Smooth muscle cell (in vitro differentiated cells): Measurements from ENCODE around the gene GIMAP8. TPM values are rescaled to one million over a fixed set of nuclear protein-coding genes. Genes with fewer than 3 reads are reported as not detected.

ENCODE experiments used
- DNase-seq: peaks from one replicate; lab custom pipeline; 2025; ENCODE audit not compliant: unreplicated experiment; lab: John Stamatoyannopoulos, UW
- H2AFZ ChIP-seq: fragments of 200-600 bp; sonication (generic); 2 replicates; pipeline ENCODE4 v1.6.0; 2016; ENCODE audit warnings: antibody characterized with exemption, low read depth, mild to moderate bottlenecking
- H3F3A ChIP-seq: fragments of 200-600 bp; sonication (generic); 2 replicates; pipeline ENCODE4 v1.6.0; 2017; ENCODE audit warnings: antibody characterized with exemption, low read depth
- H3K27ac ChIP-seq: fragments of 200-600 bp; sonication (generic); 2 replicates; pipeline ENCODE4 v1.5.1; 2016; ENCODE audit warnings: low read depth, mild to moderate bottlenecking
- H3K27me3 ChIP-seq: fragments of 200-600 bp; sonication (generic); 2 replicates; pipeline ENCODE4 v1.6.1; 2016; ENCODE audit warnings: low read depth, mild to moderate bottlenecking
- H3K36me3 ChIP-seq: fragments of 200-600 bp; sonication (generic); 2 replicates; pipeline ENCODE4 v1.5.1; 2016; ENCODE audit warnings: low read depth
- H3K4me1 ChIP-seq: fragments of 200-600 bp; sonication (generic); 2 replicates; pipeline ENCODE4 v1.5.1; 2016; ENCODE audit warnings: low read depth
- H3K4me2 ChIP-seq: fragments of 200-600 bp; sonication (generic); 2 replicates; pipeline ENCODE4 v1.6.0; 2016; ENCODE audit warnings: mild to moderate bottlenecking
- H3K4me3 ChIP-seq: fragments of 200-600 bp; sonication (generic); 2 replicates; pipeline ENCODE4 v1.5.1; 2016; ENCODE audit warnings: mild to moderate bottlenecking
- H3K79me2 ChIP-seq: fragments of 200-600 bp; sonication (generic); 2 replicates; pipeline ENCODE4 v1.6.0; 2016; ENCODE audit warnings: low read depth, mild to moderate bottlenecking
- H3K9ac ChIP-seq: fragments of 200-600 bp; sonication (generic); 2 replicates; pipeline ENCODE4 v1.6.0; 2016; ENCODE audit warnings: low read depth
- H3K9me3 ChIP-seq: fragments of 200-600 bp; sonication (generic); replicated peaks from 2 replicates; pipeline ENCODE4 v1.5.1; 2016; ENCODE audit warnings: low read depth
- H4K20me1 ChIP-seq: fragments of 200-600 bp; sonication (generic); 2 replicates; pipeline ENCODE4 v1.6.0; 2016; ENCODE audit warnings: low read depth
- CTCF ChIP-seq: fragments of 200-600 bp; sonication (generic); IDR thresholded peaks from 2 replicates; pipeline ENCODE4 v1.5.1; 2017; ENCODE audit warnings: borderline replicate concordance, mild to moderate bottlenecking, antibody characterized with exemption; ENCODE audit not compliant: insufficient read depth, poor library complexity, severe bottlenecking
- WGBS: methylation state at CpG from one replicate; pipeline ENCODE4 v1.1.7; 2016; ENCODE audit warnings: low lambda C conversion rate; 5-methylcytosine and 5-hydroxymethylcytosine counted together
- polyA plus RNA-seq: library from polyadenylated mRNA; unstranded; fragments of >200 nt; fragmentation: Nextera tagmentation; extraction: Ambion mirVana; gene quantifications from 2 replicates; pipeline ENCODE4 v1.2.1, GENCODE V29; 2016
- total RNA-seq: library from RNA; depleted of rRNA; stranded (reverse); fragments of >200 nt; gene quantifications from 2 replicates; pipeline ENCODE4 v1.2.3, GENCODE V29; 2014

Gene GIMAP8
- total and polyA plus RNA-seq, 2 experiments from 2014 or later: not detected

GRCh38 chr7:150408393-150409299, 41.8 kb upstream of the GIMAP8 start:
- no peak for DNase-seq
- Histone ChIP-seq H3K79me2 (no peaks in the 10 kb centered on the region), H3K27me3 (no peaks in the 10 kb centered on the region)

GRCh38 chr7:150409300-150410030, 41.0 kb upstream of the GIMAP8 start:
- Histone ChIP-seq H3K9ac (no peak overlapping the region), H3K27me3 (no peaks in the 10 kb centered on the region), H3K9me3 (no peaks in the 10 kb centered on the region), H3K36me3 (no peaks in the 10 kb centered on the region), H3K27ac (no peak overlapping the region), H3F3A (peaks cover 3% of the 10 kb centered on the region), H3K4me1 (peaks cover 11% of the 10 kb centered on the region), H4K20me1 (no peaks in the 10 kb centered on the region), H3K4me3 (no peak overlapping the region), H3K4me2 (no peak overlapping the region), H3K79me2 (no peaks in the 10 kb centered on the region), H2AFZ (no peak overlapping the region)
- TF ChIP-seq CTCF: no peak
- WGBS: 96% methylated on average over 10 of the region's 10 CpGs
- no peak for DNase-seq

More at GRCh38 chr7:150408393-150409299, 41.8 kb upstream of the GIMAP8 start:
- H2AFZ ChIP-seq: no peak overlapping the region
- no peak overlapping the region for H3K9ac ChIP-seq
- peaks cover 19% of the 10 kb centered on the region for H3K4me1 ChIP-seq
- peaks cover 3% of the 10 kb centered on the region for H3F3A ChIP-seq
- no peaks in the 10 kb centered on the region for H3K9me3 ChIP-seq
- WGBS: 89% methylated on average over 20 of the region's 22 CpGs
- H3K27ac ChIP-seq: no peak overlapping the region
- no peak overlapping the region for H3K4me2 ChIP-seq
- no peaks in the 10 kb centered on the region for H4K20me1 ChIP-seq
- no peak overlapping the region for H3K4me3 ChIP-seq
- no peak for TF ChIP-seq CTCF
- no peaks in the 10 kb centered on the region for H3K36me3 ChIP-seq

DNA sequence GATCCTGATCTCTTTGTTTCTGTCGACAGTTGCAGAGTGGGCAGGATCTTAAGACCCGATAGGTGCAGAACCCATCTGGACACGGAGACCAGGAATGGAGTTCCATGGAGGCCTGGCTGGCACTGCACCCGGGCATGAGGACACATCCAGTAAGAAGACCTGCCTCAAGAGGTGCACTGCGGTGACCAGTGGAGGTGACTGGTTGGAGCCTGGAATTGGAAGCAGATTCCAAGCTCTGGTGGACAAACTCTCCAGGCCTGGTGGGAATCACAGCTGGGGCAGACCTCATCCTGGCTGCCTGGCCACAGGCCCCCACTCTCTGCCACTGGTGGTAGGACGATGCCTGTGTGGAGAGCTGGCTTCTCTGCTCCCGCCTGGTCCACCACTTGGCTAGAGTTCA, 40.3 kb upstream of the GIMAP8 start:
- H3K36me3 ChIP-seq: no peaks in the 10 kb centered on the region
- H3K4me2 ChIP-seq: no peak overlapping the region
- 92% methylated on average over 7 of the region's 7 CpGs for WGBS
- H3K9me3 ChIP-seq: no peaks in the 10 kb centered on the region
- no peak overlapping the region for H3K9ac ChIP-seq
- DNase-seq: no peak
- no peaks in the 10 kb centered on the region for H3K27me3 ChIP-seq
- peaks cover 3% of the 10 kb centered on the region for H3F3A ChIP-seq
- no peaks in the 10 kb centered on the region for H4K20me1 ChIP-seq
- H3K79me2 ChIP-seq: no peaks in the 10 kb centered on the region
- no peak overlapping the region for H2AFZ ChIP-seq
- H3K27ac ChIP-seq: no peak overlapping the region
- H3K4me3 ChIP-seq: no peak overlapping the region
- no peak for TF ChIP-seq CTCF
- H3K4me1 ChIP-seq: peaks cover 7% of the 10 kb centered on the region
